Measurements from ENCODE around the gene CCDC85B. TPM values are rescaled to one million over a fixed set of nuclear protein-coding genes. Genes with fewer than 3 reads are reported as not detected.
A peak's percentile ranks its signal among the peaks of the same experiment; 100 is the strongest.

Gene CCDC85B
- polyA plus RNA-seq, 3 donors, result 20.8 to 35.2 (median 24.4) TPM

DNA sequence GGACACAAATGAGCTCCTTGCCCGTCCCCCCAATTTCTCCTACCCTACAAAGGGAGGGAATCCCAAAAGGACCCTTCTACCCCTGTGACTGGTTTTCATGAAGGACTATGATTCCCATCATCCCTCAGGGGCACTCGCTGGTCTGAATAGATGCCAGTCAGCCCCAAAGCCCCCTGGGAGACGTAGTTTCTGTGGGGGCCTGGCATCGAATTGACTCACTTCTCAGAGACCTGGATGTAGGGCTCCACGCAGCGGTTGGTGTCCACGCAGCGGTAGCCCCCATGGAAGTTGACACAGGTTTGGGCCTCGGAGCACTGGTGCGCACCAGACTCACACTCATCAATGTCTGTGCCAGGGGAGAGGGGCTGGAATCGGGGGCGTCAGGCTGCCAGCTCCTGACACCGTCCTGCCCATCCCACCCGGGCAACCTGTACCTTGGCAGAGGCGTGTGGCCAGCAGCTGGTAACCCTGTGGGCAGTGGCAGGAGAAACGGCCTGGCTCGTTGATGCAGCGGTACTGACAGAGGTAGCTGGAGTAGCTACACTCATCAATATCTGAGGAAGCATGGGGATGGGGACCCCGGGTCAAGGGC lies 22.3 kb upstream of the CCDC85B start:
- peaks cover 31 to 43% of the 10 kb centered on the region in 2 donors for H3K36me3 Mint-ChIP-seq
- Histone ChIP-seq H3K36me3 (replicated peaks in 1 of 2; ENCODE audit: control insufficient read depth in 1 of 2, insufficient read depth in 2 of 2, low read length in 2 of 2) (peaks cover 35 to 39% of the 10 kb centered on the region in 2 donors), H3K79me2 (ENCODE audit: insufficient read depth, low read length) (peaks cover 3% of the 10 kb centered on the region), H4K20me1 (ENCODE audit: insufficient read depth, low read length) (peaks cover 23% of the 10 kb centered on the region), H3K27me3 (ENCODE audit: control insufficient read depth in 2 of 2, insufficient read depth in 2 of 2, low read length in 2 of 2) (no peaks in the 10 kb centered on the region), H3K4me2 (replicated peaks; ENCODE audit: extremely low read depth, low read length, poor library complexity, severe bottlenecking) (peak overlapping the region; percentile 1), H2AFZ (ENCODE audit: insufficient read depth, low read depth, low read length, poor library complexity, severe bottlenecking) (no peak overlapping the region), H3K9me3 (replicated peaks in 1 of 2; ENCODE audit: control insufficient read depth in 1 of 2, insufficient read depth in 1 of 2, low read length in 2 of 2) (no peaks in the 10 kb centered on the region), H3K9ac (ENCODE audit: insufficient read depth, low read length, poor library complexity, severe bottlenecking) (no peak overlapping the region), H3K4me3 (replicated peaks in 1 of 3; ENCODE audit: low read depth in 2 of 3, low read length in 3 of 3) (no peak overlapping the region), H3K27ac (ENCODE audit: low read depth in 1 of 2, low read length in 2 of 2) (no peak overlapping the region), H3K4me1 (ENCODE audit: control insufficient read depth in 1 of 2, insufficient read depth in 2 of 2, low read length in 2 of 2) (peaks cover 16 to 38% of the 10 kb centered on the region in 2 donors)
- peaks cover 28% of the 10 kb centered on the region for H3K4me1 Mint-ChIP-seq
- DNase-seq, result no peak
- no peak overlapping the region for H3K4me3 Mint-ChIP-seq
- peak overlapping the region in 1 of 7 donors; percentile 11 for H3K27ac Mint-ChIP-seq
- peaks cover 0 to 4% (median 0%) of the 10 kb centered on the region in 7 donors for H3K9me3 Mint-ChIP-seq
- 94% methylated on average over 14 of the region's 19 CpGs for whole genome bisulfite sequencing (ENCODE audit: insufficient coverage)
- intact Hi-C loops (cut with micrococcal nuclease), result no loop called here
- H3K27me3 Mint-ChIP-seq (ENCODE audit: low read depth in 3 of 3), result peaks cover 6 to 30% (median 25%) of the 10 kb centered on the region in 3 donors
- TF ChIP-seq, protein P1, sequence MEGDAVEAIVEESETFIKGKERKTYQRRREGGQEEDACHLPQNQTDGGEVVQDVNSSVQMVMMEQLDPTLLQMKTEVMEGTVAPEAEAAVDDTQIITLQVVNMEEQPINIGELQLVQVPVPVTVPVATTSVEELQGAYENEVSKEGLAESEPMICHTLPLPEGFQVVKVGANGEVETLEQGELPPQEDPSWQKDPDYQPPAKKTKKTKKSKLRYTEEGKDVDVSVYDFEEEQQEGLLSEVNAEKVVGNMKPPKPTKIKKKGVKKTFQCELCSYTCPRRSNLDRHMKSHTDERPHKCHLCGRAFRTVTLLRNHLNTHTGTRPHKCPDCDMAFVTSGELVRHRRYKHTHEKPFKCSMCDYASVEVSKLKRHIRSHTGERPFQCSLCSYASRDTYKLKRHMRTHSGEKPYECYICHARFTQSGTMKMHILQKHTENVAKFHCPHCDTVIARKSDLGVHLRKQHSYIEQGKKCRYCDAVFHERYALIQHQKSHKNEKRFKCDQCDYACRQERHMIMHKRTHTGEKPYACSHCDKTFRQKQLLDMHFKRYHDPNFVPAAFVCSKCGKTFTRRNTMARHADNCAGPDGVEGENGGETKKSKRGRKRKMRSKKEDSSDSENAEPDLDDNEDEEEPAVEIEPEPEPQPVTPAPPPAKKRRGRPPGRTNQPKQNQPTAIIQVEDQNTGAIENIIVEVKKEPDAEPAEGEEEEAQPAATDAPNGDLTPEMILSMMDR (IDR thresholded peaks at IDR 0.05), result no peak

DNA sequence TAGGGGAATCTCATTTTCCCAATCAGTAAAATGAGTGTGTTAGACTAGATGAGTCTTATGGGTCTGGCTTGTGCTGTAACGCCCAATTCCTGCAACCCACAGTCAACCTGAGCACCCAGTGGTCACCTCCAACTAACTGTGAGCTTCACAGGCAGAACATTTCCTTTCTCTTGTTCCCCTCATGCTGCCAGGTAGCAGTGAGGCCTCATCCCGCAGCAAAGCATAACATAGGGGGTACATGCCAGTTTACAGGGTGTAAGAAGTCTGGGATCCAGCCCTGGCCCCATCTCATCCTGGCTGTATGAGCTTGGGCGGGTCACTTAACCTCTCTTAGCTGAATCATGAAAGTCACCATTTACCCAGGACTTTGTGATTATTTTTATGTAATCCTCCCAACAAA lies 21.6 kb upstream of the CCDC85B start:
- no CpG with 5 or more reads among the region's 3 CpGs for WGBS (ENCODE audit: insufficient coverage)
- Mint-ChIP-seq H3K9me3 (peaks cover 0 to 4% (median 0%) of the 10 kb centered on the region in 7 donors), H3K4me3 (no peak overlapping the region), H3K4me1 (peaks cover 31% of the 10 kb centered on the region), H3K36me3 (peaks cover 25 to 35% of the 10 kb centered on the region in 2 donors), H3K27me3 (ENCODE audit: low read depth in 3 of 3) (peaks cover 6 to 32% (median 28%) of the 10 kb centered on the region in 3 donors), H3K27ac (peak overlapping the region in 1 of 7 donors; percentile 3)
- no peak for DNase-seq
- Histone ChIP-seq H3K79me2 (ENCODE audit: insufficient read depth, low read length) (no peaks in the 10 kb centered on the region), H2AFZ (ENCODE audit: insufficient read depth, low read depth, low read length, poor library complexity, severe bottlenecking) (no peak overlapping the region), H3K27me3 (ENCODE audit: control insufficient read depth in 2 of 2, insufficient read depth in 2 of 2, low read length in 2 of 2) (no peaks in the 10 kb centered on the region), H3K9ac (ENCODE audit: insufficient read depth, low read length, poor library complexity, severe bottlenecking) (no peak overlapping the region), H3K4me2 (replicated peaks; ENCODE audit: extremely low read depth, low read length, poor library complexity, severe bottlenecking) (no peak overlapping the region), H4K20me1 (ENCODE audit: insufficient read depth, low read length) (peaks cover 18% of the 10 kb centered on the region), H3K36me3 (replicated peaks in 1 of 2; ENCODE audit: control insufficient read depth in 1 of 2, insufficient read depth in 2 of 2, low read length in 2 of 2) (peaks cover 28 to 31% of the 10 kb centered on the region in 2 donors), H3K27ac (ENCODE audit: low read depth in 1 of 2, low read length in 2 of 2) (no peak overlapping the region), H3K9me3 (replicated peaks in 1 of 2; ENCODE audit: control insufficient read depth in 1 of 2, insufficient read depth in 1 of 2, low read length in 2 of 2) (no peaks in the 10 kb centered on the region), H3K4me3 (replicated peaks in 1 of 3; ENCODE audit: low read depth in 2 of 3, low read length in 3 of 3) (no peak overlapping the region), H3K4me1 (ENCODE audit: control insufficient read depth in 1 of 2, insufficient read depth in 2 of 2, low read length in 2 of 2) (peaks cover 20 to 43% of the 10 kb centered on the region in 2 donors)
- TF ChIP-seq, protein P1 (IDR thresholded peaks at IDR 0.05), result no peak
- intact Hi-C loops (cut with micrococcal nuclease), result no loop called here
